Upper lobe of left lung (tissue), 6 donors: ENCODE measurements around the gene BICRA. TPM values are rescaled to one million over a fixed set of nuclear protein-coding genes. Genes with fewer than 3 reads are reported as not detected.
"Not testable (repeated sequence)": the region's sequence is repeated elsewhere in the genome, so short reads cannot be mapped to it uniquely, and the experiment has no call there.

Experiments used
- ATAC-seq, 2 donors: fragments of 200-7000 bp; cut with Tn5 transposase; one replicate each; pipeline ENCODE4 v1.9.1; 2022; ENCODE audit warnings: mild to moderate bottlenecking in 2 of 2, moderate library complexity in 2 of 2; ENCODE audit not compliant: low FRiP score in 2 of 2
- DNase-seq, 2 donors: peaks; one replicate each; pipeline ENCODE4 v3.0.0-alpha.2; 2019 to 2020
- H3K27ac ChIP-seq, 4 donors: fragments of 200-600 bp; sonication (generic); one replicate each; pipeline ENCODE4 v1.5.1; 2016 to 2019
- H3K27me3 ChIP-seq, 4 donors: fragments of 200-600 bp; sonication (generic); one replicate each; pipeline ENCODE4 v1.5.1; 2017 to 2019
- H3K36me3 ChIP-seq, 4 donors: fragments of 200-600 bp; sonication (generic); one replicate each; pipeline ENCODE4 v1.5.1; 2016 to 2019
- H3K4me1 ChIP-seq, 4 donors: fragments of 200-600 bp; sonication (generic); one replicate each; pipeline ENCODE4 v1.5.1; 2018 to 2019
- H3K4me3 ChIP-seq, 4 donors: fragments of 200-600 bp; sonication (generic); one replicate each; pipeline ENCODE4 v1.5.1; 2017 to 2019; ENCODE audit warnings: mild to moderate bottlenecking in 2 of 4, moderate library complexity in 1 of 4
- H3K9me3 ChIP-seq, 4 donors: fragments of 200-600 bp; sonication (generic); one replicate each; pipeline ENCODE4 v1.5.1; 2018 to 2019
- CTCF ChIP-seq, 6 experiments: fragments of 450-650 bp in 4 of 6; fragments of 200-600 bp in 2 of 6; sonication (generic) in 2 of 6; IDR thresholded peaks; one replicate each; pipeline ENCODE4 v1.5.1; 2016 to 2019; ENCODE audit warnings: antibody characterized with exemption in 6 of 6
- EP300 ChIP-seq, 4 donors: sonication (generic); formaldehyde crosslinking; IDR thresholded peaks; one replicate each; pipeline ENCODE4 v1.5.1; 2017; ENCODE audit warnings: antibody characterized with exemption in 4 of 4, control low read depth in 2 of 4
- POLR2A ChIP-seq, 4 donors: fragments of 450-650 bp; IDR thresholded peaks; one replicate each; pipeline ENCODE4 v1.5.1; 2016 to 2017; ENCODE audit warnings: antibody characterized with exemption in 4 of 4, mild to moderate bottlenecking in 2 of 4
- POLR2AphosphoS5 ChIP-seq, 2 donors: sonication (generic); formaldehyde crosslinking; IDR thresholded peaks; one replicate each; pipeline ENCODE4 v1.5.1; 2017; ENCODE audit warnings: antibody characterized with exemption in 2 of 2
- WGBS, 2 donors: methylation state at CpG; one replicate each; pipeline ENCODE4 v1.1.5; 2017 to 2018; 5-methylcytosine and 5-hydroxymethylcytosine counted together
- total RNA-seq, 6 donors: library from RNA; depleted of rRNA in 4 of 6; stranded (reverse); fragments of >200 nt in 4 of 6; gene quantifications; one replicate each; pipeline versions ENCODE4 v1.1.0 to v1.2.1, GENCODE V29; 2016 to 2021
- donor health status: DM: no; HTN: no; CAD: no; lungs with moderate emphysema.
- donor health status: DM: no; HTN: yes; CAD: no; lungs with severe emphysema.

Gene BICRA
- total RNA-seq, 6 donors from 2014 or later, result 5.0 to 66.1 (median 15.2) TPM

GRCh38 chr19:47714339-47714738, 105.4 kb downstream of the BICRA start:
- peaks cover 35 to 40% (median 39%) of the 10 kb centered on the region in 4 donors for H3K4me1 ChIP-seq
- peak overlapping the region in 3 of 4 donors; percentile 85 to 94 (median 90) for H3K27ac ChIP-seq
- DNase-seq (no peak), ATAC-seq (no peak)
- no peaks in the 10 kb centered on the region for H3K9me3 ChIP-seq
- peak overlapping the region; percentile 7 to 92 (median 69) for H3K4me3 ChIP-seq
- H3K36me3 ChIP-seq, result peaks cover 0 to 25% (median 12%) of the 10 kb centered on the region in 4 donors
- 73 to 74% methylated on average over 4 of the region's 4 CpGs for WGBS, 2 donors
- H3K27me3 ChIP-seq, result no peaks in the 10 kb centered on the region
- no peak for TF ChIP-seq EP300 (IDR thresholded peaks at IDR 0.05)
- no peak for TF ChIP-seq POLR2A (IDR thresholded peaks at IDR 0.05)
- no peak for TF ChIP-seq CTCF (IDR thresholded peaks at IDR 0.05)
- no peak for TF ChIP-seq POLR2AphosphoS5 (IDR thresholded peaks at IDR 0.05)

GRCh38 chr19:47714855-47715254, 105.9 kb downstream of the BICRA start:
- not testable (repeated sequence) for ATAC-seq, H3K9me3 ChIP-seq, DNase-seq, H3K27me3 ChIP-seq
- Histone ChIP-seq H3K36me3 (peaks cover 0 to 25% (median 12%) of the 10 kb centered on the region in 4 donors), H3K4me3 (peak overlapping the region in 3 of 4 donors; percentile 53 to 92 (median 85)), H3K4me1 (peaks cover 40 to 46% (median 44%) of the 10 kb centered on the region in 4 donors), H3K27ac (peak overlapping the region in 3 of 4 donors; percentile 85 to 94 (median 90))

GRCh38 chr19:47716270-47716937, 107.5 kb downstream of the BICRA start:
- H3K4me1 ChIP-seq, result peaks cover 50 to 59% (median 54%) of the 10 kb centered on the region in 4 donors
- H3K4me3 ChIP-seq, result peak overlapping the region in 2 of 4 donors; percentile 4 to 28
- peak overlapping the region in 3 of 4 donors; percentile 61 to 89 (median 76) for H3K27ac ChIP-seq

GRCh38 chr19:47718415-47719046, 109.6 kb downstream of the BICRA start:
- not testable (repeated sequence) for H3K27me3 ChIP-seq, ATAC-seq, DNase-seq, H3K9me3 ChIP-seq
- H3K27ac ChIP-seq, result peak overlapping the region; percentile 75 to 89 (median 88)
- H3K36me3 ChIP-seq, result peaks cover 0 to 38% (median 12%) of the 10 kb centered on the region in 4 donors
- peak overlapping the region in 1 of 4 donors; percentile 30 for H3K4me3 ChIP-seq
- H3K4me1 ChIP-seq, result peaks cover 53 to 68% (median 61%) of the 10 kb centered on the region in 4 donors
- WGBS, 2 donors, result 60 to 78% methylated on average over 10 of the region's 11 CpGs

More at GRCh38 chr19:47716270-47716937, 107.5 kb downstream of the BICRA start:
- ATAC-seq (no peak), DNase-seq (peak in 1 of 2 donors; percentile 79)
- Histone ChIP-seq H3K27me3 (no peaks in the 10 kb centered on the region), H3K9me3 (no peaks in the 10 kb centered on the region), H3K36me3 (peaks cover 0 to 30% (median 12%) of the 10 kb centered on the region in 4 donors)
- no peak for TF ChIP-seq CTCF (IDR thresholded peaks at IDR 0.05)
- no peak for TF ChIP-seq EP300 (IDR thresholded peaks at IDR 0.05)
- TF ChIP-seq POLR2A (IDR thresholded peaks at IDR 0.05), result no peak
- TF ChIP-seq POLR2AphosphoS5 (IDR thresholded peaks at IDR 0.05), result no peak
- 77 to 82% methylated on average over 14 to 24 of the region's 32 CpGs for WGBS, 2 donors

- DNase-seq (peak; percentile 54 to 87), ATAC-seq (peak; percentile 82 to 91)
- Histone ChIP-seq H3K27me3 (no peaks in the 10 kb centered on the region), H3K27ac (peak overlapping the region; percentile 75 to 89 (median 88)), H3K9me3 (no peaks in the 10 kb centered on the region), H3K4me3 (peak overlapping the region in 1 of 4 donors; percentile 30), H3K36me3 (peaks cover 0 to 41% (median 12%) of the 10 kb centered on the region in 4 donors), H3K4me1 (peaks cover 55 to 74% (median 67%) of the 10 kb centered on the region in 4 donors)
- TF ChIP-seq CTCF (IDR thresholded peaks at IDR 0.05) (no peak), EP300 (IDR thresholded peaks at IDR 0.05) (no peak), POLR2AphosphoS5 (IDR thresholded peaks at IDR 0.05) (peak; percentile 55 to 76)
- 41 to 42% methylated on average over 20 to 26 of the region's 26 CpGs for WGBS, 2 donors
Observed at GRCh38 chr19:47719047-47719859, 110.3 kb downstream of the BICRA start.
